Coronary artery (tissue), 2 donors: ENCODE results near the gene OMD.
A peak's percentile ranks its signal among the peaks of the same experiment; 100 is the strongest.

ENCODE experiments used
- DNase-seq: peaks from one replicate; pipeline ENCODE4 v3.0.0-alpha.2; 2017; ENCODE audit warnings: low spot score
- H3K27ac ChIP-seq, 2 donors: fragments of 200-600 bp; sonication (generic); one replicate each; pipeline ENCODE4 v1.5.1; 2016 to 2019
- H3K4me3 ChIP-seq: fragments of 200-600 bp; sonication (generic); 2 replicates; pipeline ENCODE4 v1.5.1; 2016; ENCODE audit warnings: mild to moderate bottlenecking, moderate library complexity
- CTCF ChIP-seq: fragments of 200-600 bp; sonication (generic); IDR thresholded peaks from one replicate; pipeline ENCODE4 v1.5.1; 2019; ENCODE audit warnings: antibody characterized with exemption

Gene OMD

GRCh38 chr9:92404042-92404836, 20.0 kb downstream of the OMD start, which contains the start of gene OGN:
Gene OGN (minus strand): TSS chr9:92404578. CDS start chr9:92403407, 1,171 bp downstream.
- H3K4me3 ChIP-seq: peak within 1 kb of the TSS; percentile 66
- H3K27ac ChIP-seq: peak within 1 kb of the TSS; percentile 65 to 92
- no peak for DNase-seq
- no peak for TF ChIP-seq CTCF

GRCh38 chr9:92402826-92403745, 21.2 kb downstream of the OMD start:
- Histone ChIP-seq H3K4me3 (peak overlapping the region; percentile 66), H3K27ac (peak overlapping the region; percentile 57 to 92)
- no peak for DNase-seq
- TF ChIP-seq CTCF: no peak

GRCh38 chr9:92402360-92402759, 21.9 kb downstream of the OMD start:
- H3K27ac ChIP-seq: peak overlapping the region; percentile 57 to 92
- no peak for DNase-seq
- H3K4me3 ChIP-seq: peak overlapping the region; percentile 66
- TF ChIP-seq CTCF: no peak

GRCh38 chr9:92397853-92398252, 26.4 kb downstream of the OMD start:
- peak overlapping the region in 1 of 2 donors; percentile 43 for H3K27ac ChIP-seq
- DNase-seq: no peak
- no peak for TF ChIP-seq CTCF

GRCh38 chr9:92395617-92396016, 28.7 kb downstream of the OMD start:
- DNase-seq: no peak
- no peak overlapping the region for H3K4me3 ChIP-seq
- H3K27ac ChIP-seq: no peak overlapping the region
- TF ChIP-seq CTCF: no peak

More at GRCh38 chr9:92397853-92398252, 26.4 kb downstream of the OMD start:
- no peak overlapping the region for H3K4me3 ChIP-seq

GRCh38 chr9:92393686-92394085, 30.6 kb downstream of the OMD start:
- peak overlapping the region; percentile 53 to 62 for H3K27ac ChIP-seq
- no peak for TF ChIP-seq CTCF
- DNase-seq: no peak
- peak overlapping the region; percentile 36 for H3K4me3 ChIP-seq
